Stimulated activated CD8-positive, alpha-beta memory T cell treated with anti-CD3 and anti-CD28 coated beads, Interleukin-12 subunit alpha, Interleukin-12 subunit beta, amount 100 ng/mL, for 24 hours (primary cell): ENCODE data around the gene MDM1.

ENCODE experiments used
- DNase-seq: peaks from one replicate; pipeline ENCODE4 v3.0.0-alpha.2; 2020; ENCODE audit errors: extremely low read depth

MDM1 gene, protein sequence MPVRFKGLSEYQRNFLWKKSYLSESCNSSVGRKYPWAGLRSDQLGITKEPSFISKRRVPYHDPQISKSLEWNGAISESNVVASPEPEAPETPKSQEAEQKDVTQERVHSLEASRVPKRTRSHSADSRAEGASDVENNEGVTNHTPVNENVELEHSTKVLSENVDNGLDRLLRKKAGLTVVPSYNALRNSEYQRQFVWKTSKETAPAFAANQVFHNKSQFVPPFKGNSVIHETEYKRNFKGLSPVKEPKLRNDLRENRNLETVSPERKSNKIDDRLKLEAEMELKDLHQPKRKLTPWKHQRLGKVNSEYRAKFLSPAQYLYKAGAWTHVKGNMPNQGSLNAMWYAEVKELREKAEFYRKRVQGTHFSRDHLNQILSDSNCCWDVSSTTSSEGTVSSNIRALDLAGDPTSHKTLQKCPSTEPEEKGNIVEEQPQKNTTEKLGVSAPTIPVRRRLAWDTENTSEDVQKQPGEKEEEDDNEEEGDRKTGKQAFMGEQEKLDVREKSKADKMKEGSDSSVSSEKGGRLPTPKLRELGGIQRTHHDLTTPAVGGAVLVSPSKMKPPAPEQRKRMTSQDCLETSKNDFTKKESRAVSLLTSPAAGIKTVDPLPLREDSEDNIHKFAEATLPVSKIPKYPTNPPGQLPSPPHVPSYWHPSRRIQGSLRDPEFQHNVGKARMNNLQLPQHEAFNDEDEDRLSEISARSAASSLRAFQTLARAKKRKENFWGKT

DNA sequence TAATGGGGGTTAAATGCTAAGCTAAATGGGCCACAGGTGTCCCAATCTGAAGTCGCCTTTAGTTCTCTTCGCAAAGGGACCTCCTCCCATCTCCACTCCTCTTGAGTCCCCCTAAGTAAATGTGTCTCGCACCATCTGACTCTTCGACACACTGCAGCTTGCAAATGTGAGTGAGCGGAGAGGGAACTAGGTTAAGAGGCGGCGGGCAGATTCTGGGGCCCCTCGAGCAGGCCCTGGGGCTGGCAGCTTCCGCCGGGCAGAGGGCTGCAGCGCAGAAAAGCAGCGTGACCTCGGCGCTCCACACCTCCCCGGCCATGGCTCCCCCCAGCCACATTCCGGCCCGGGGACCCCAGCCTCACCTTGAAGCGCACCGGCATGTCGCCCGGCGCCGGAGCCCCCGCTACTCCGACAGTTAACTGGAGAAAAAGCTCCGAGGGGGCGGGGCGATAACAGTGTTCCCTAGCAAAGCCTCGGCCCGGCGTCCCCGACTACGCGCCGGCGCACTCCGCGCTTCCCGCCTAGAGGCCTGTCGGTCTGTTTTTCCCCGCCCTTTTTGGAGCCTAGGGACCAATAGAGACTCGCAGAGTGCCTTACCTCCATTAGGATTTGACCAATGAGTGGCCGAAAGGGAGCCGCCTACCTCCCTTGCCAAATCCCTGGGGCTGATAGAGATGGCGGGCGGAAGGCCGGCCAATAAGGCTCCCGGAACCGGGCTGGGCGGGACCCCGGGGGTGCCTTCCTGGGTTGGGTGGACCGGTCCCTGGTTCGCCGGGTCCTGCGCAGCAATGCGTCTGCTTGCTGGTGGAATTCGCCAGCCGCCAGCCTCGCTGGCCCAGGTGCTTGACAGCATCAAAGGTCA is at the start of gene MDM1:
TSS of gene MDM1 (minus strand) at position 494 of the 859 bp plus-strand sequence. CDS start at position 377, 117 bp downstream.
- peak; percentile 90 for DNase-seq

DNA sequence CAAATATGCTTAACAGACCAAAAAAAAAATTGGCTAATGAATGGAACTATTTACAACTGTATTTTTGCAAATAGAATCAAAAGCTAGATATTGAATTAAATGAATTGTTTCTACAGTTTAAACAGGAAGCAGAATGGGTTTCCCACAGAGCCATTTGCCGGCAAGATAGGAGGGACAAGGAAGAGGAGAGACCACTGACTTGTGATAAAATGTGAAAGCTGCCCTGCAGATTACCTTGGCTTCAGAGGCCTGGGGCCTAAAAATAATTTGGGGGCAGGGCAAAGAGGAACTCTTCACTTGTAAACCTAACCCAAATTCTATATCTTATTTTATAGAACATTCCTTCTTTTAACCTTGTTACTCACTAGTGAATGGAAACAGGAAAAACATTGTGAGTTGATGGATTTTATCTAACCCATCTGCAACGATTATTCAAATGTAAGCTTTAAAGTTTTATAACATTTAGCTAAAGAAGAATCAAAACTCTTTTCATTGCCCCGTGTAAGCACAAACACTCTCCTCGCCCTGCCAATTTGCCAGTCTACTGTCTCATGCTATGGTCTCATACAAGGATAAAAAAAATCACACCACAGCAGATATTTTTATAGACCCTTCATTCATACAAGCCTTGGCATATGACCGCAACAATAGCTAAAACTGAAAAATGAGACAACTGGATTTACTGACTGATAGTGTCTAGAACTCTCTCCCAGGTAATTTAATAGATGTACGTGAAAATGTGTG is 49.5 kb upstream of the MDM1 start:
- DNase-seq: no peak

DNA sequence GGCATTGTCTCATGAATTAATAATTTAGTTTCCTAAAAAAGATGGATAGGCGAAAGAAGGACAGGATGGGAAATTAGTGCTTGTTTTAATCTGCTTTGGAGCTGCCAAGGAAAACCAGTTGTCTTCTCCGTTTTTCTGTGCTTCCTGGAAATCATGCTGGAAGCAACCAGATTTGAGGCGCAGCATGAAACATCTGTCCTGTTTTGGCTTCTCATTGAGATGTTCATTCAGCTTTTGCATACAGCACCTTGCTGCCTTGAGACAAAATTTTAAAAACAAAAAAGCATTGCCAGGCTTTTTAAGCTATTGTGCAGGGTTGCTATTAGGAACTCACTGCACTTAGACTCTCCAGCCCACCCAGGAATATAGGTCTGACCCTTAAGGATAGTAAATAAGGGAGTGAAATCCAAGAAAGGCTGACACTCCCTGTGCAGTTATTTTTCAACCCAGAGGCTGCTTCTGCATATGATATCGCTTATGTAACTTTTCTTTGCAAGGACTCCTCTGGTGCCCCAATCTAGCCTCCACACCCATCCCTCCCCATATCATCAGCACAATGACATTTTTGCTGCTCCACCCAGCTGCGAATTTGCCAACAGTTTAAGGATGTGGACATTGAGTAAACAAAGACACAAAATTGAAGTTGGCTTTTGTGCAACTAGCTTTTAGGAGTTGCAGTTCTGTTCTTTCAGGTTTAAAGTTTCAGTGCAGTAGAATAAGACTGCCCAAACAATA is 46.9 kb upstream of the MDM1 start:
- no peak for DNase-seq

- DNase-seq: no peak
Observed at GRCh38 chr12:68377881-68378280, 45.7 kb upstream of the MDM1 start.

- DNase-seq: no peak
Observed at GRCh38 chr12:68376901-68377300, 44.7 kb upstream of the MDM1 start.

DNA sequence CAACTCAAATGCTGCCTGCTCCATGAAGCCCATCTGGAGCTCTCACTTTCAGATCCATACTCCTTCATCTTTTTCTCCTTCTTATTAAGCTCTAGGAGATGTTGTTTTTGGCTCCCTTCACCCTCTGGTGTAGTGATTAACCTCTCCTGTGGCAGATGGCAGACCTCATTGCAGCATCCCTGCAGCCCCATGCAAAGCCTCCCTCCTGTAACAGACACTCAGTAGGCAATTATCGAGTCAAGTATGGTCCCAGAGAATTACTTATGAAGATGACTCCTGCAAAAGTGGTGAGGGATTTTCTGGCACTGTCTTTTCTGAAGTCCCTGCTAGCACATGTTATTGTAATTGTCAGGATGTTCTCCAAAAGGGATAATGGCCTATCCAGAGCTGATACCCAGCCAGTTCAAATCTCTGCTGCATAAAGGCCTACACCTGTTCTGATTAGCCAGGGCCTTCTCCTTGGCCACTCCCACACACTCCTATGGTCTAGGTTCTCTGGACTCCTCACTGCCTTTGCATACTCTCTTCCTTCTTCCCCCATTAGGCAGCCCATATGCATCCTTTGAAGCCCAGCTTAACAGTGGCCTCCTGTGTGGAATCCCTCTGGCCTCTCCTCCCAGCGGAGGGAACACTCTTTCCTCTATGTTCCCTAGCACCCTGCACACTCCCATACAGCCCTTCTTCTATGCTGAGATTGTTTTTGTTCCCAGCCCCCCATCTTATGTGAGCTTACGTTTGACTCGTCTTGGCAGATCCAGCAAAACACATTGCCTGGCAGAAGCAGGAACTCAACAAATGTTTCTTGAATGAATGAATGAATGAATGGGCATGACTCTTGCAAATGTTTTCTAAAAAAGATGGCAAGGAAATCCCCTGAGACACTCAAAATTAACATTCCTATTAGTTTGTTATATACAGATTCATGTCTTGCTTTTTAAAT is 43.9 kb upstream of the MDM1 start:
- no peak for DNase-seq

DNA sequence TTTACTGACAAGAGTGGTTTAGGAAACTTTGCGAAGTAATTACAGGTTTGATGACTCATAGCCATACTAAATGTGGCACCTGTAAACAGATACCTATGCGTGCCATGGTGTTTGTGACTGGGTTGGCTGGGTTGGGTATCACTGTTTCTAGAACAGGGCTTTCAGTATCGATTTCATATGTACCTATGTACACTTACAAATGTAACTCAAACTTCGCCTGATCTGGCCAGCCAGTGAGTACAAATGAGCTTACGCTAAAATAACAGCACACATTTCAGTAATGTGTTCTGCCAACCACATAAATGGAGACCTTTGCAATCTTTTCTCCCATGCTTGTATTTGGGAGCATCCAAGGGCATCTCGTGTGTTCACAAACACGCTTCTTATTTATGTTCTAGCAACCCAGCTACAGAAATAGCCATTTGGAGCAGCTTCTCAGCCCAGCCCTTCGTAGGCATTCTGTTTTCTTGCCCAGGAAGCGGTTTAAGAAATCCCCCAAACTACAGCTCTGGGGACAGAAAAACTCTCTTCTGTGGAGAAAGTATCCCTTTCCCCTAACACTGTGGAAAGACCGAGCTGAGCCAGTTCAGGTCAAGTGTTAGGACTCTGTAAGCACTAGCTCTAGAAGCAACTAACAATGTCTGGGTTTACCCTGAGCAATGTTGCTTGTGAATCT is 42.3 kb upstream of the MDM1 start:
- no peak for DNase-seq

GRCh38 chr12:68370667-68371066 is 38.5 kb upstream of the MDM1 start:
- no peak for DNase-seq

DNA sequence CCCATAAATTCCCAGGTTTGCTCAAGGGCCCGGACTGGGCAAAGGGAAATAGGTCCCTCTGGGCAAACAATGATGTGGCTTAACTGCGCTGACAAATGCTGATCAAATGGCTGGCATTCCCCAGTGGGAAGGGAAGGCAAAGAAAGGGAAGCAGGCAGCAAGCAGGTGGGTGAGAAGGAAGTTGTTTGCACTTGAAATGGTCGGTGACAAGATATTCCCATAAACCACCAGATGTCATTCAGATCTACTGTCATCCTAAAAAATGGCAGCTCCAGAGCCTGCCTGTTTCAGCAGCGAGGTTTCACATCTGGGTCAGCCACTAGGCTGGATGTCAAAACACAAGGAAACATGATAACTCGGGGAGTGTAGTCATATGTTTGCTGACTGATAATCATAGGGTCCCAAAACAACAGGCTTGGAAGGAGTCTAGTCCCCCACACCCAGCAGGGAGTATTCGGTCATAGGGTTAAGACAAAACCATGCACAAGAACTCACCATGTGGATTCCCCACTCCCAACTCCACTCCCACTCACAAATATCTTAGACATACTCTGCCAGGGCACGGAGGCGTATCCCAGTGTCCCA is 37.9 kb upstream of the MDM1 start:
- DNase-seq: no peak

- no peak for DNase-seq
Observed at GRCh38 chr12:68368327-68368726, 36.2 kb upstream of the MDM1 start.

- no peak for DNase-seq
Observed at GRCh38 chr12:68367903-68368302, 35.7 kb upstream of the MDM1 start.

- no peak for DNase-seq
Observed at GRCh38 chr12:68367116-68367515, 35.0 kb upstream of the MDM1 start.

DNA sequence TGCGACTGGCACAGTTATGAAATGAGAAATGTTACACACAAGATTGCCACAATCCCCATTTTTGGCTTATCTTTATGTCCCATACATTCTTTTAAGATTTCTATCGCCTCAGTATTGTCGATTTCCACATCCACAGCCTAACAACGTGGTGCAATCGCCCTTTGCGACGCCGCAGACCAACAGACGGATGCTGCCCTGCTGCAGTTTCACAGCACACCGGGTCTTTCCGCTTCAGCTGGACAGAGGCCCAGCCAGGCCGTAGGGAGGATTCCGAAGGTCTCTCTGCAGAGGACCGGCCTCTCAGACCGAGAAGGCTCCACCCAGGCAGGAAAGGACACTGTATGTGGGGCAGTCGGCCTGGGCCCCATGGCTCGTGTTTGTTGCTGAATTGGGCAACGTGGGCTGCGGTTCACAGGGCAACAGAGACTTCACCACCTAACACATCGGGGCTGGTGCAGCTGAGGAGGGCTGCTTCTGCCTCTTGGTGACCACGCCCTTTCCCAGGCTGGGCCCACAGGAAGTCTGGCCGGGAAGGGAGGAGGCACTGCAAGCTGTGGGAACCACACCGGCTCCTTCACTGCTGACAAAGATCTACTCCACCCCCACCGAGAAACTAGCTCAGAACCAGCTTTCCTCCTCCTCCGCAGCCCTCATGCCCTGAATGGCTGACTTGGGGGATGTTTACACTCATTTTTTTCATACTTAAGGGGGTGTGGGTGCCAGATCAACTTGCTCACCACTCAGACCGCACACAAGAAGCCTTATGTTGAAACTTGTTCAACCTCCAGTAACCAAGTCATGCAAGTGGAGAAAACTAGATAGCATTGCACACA is 32.9 kb upstream of the MDM1 start:
- peak; percentile 73 for DNase-seq

GRCh38 chr12:68364328-68364727 is 32.2 kb upstream of the MDM1 start:
- DNase-seq: no peak

GRCh38 chr12:68361953-68362352 is 29.8 kb upstream of the MDM1 start:
- DNase-seq: no peak

DNA sequence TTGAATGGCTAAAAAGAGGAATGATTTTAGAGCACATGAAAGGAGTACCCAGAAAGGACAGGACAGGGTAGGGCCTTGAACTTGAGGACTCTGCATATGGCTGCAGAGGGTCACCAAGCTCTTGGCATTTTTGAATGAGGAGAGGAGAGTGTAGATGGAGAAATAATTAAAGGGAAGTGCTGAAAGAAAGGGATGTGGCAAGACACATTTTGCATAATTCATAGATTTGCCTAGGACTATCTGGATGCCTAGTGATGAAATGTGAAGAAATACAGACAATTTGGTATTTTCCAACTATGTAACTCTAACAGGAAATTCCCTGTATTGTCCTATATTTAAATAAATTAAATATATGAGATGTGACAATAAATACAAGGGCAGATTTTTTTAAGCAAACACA is 27.5 kb upstream of the MDM1 start:
- DNase-seq: no peak

GRCh38 chr12:68358532-68359485 is 26.6 kb upstream of the MDM1 start:
- DNase-seq: no peak
